C1 segment of cervical spinal cord (tissue), 14 donors: ENCODE measurements around the gene NKX1-2.

Experiments
- DNase-seq, 14 donors: peaks; one replicate each; lab custom pipeline; 2025; lab: John Stamatoyannopoulos, UW

NKX1-2 gene

DNA sequence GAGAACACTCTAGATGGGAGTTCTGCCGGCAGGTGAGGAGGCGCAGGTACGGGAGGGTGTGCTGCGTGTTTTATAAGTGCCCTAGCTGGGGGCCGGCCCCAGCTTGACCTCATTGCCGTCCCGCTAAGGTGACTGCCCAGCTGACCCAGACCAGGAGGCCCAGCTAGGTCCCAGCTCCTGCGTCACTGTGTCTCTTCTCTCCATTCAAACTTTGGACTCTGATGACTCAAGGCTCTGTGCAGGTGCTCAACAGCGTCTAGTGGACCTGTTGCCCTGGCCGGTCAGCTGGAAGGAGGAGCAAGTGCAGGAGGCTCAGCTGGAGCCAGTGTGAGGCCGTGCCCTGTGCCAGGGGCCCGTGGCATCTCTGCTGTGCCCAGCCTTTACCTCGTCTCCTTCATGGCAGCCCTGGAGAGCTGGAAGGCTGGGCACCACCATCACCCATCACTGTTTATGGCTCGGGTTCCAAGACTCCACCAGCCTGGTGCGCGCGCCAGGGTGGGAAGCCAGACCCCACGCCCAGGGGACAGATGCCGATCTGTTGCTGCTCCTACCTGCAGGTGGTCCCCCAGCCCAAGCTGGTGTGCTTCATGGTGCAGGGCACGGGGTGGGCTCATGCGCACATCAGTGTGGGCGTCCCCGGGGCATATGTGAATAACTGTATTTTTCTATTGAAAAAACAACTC, 26.3 kb upstream of the NKX1-2 start:
- no peak for DNase-seq

- no peak for DNase-seq
These were observed 24.8 kb upstream of the NKX1-2 start for GRCh38 chr10:124474514-124475070.

- DNase-seq = no peak
These were observed 23.2 kb upstream of the NKX1-2 start for GRCh38 chr10:124473070-124473469.

DNA sequence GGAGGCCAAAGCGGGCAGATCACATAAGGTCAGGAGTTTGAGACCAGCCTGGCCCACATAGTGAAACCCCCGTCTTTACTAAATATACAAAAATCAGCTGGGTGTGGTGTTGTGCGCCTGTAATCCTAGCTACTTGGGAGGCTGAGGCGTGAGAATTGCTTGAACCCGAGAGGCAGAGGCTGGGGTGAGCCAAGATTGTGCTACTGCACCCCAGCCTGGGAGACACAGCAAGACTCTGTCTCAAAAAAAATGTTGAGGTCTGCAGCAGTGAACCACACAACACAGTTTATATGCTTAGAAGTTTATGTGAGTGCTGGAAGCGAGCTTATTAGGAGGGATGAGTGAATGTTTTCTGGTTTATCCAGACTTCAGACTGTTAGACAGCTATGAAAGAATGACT, 22.2 kb upstream of the NKX1-2 start:
- no peak for DNase-seq

DNA sequence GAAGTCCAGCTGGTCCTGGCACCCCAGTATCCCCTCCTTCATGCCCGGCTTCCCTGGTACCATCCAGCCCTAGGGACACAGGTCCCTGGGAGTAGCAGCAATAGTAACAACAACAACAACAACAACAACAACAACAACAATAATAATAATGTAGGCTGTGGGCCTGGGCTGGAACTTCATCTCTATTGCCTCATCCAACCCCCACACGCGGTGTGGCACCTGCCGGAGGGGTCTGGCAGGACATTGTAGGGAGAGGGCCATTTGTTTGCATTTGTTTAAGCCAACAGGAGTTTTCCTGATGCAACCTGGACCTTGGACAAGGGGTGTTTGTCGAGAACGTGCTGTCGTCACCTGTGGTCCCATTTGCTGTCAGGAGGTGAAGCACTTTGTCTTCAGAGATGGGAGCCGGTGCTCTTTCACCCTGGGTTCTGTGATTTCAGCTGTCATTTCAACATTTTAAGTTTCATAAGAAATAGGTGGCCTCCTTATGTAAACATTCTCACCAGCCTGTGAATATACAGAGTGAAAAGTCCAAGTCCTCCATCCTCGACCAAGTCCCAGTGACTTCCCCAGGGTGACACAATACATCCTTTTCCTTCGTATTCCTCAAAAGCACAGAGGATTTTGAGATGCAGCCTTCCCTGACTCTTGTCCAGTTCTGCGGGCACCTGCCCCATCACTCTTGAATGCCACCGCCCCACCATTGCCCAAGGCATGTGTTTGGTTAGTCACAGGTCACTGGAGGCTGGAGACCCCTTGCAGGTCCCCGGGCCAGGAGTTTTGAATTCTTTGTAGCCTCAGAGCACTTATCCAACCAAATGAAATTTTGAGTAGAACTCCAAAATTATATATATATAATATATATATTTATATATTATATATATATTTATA, 21.0 kb upstream of the NKX1-2 start:
- no peak for DNase-seq

GRCh38 chr10:124469956-124470484, 20.2 kb upstream of the NKX1-2 start:
- no peak for DNase-seq

GRCh38 chr10:124468624-124469023, 18.8 kb upstream of the NKX1-2 start:
- DNase-seq = no peak

DNA sequence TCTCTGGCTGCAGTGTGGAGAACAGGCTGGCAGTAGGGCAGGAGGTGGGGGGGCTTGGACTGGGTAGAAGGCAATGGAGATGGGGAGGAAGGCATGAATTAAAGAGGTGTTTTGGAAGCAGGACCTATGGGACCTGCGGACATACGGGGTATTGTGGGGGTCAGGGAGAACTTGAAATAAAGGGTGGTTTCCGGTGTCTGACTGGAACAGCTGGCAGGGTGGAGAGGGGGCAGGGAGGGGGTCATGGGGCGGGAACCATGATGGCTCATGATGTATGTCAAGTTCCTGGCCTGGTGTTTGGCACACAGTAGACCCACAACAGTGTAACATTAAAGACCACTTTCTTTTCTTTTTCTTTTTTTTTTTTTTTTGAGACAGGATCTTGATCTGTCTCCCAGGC, 17.3 kb upstream of the NKX1-2 start:
- no peak for DNase-seq

DNA sequence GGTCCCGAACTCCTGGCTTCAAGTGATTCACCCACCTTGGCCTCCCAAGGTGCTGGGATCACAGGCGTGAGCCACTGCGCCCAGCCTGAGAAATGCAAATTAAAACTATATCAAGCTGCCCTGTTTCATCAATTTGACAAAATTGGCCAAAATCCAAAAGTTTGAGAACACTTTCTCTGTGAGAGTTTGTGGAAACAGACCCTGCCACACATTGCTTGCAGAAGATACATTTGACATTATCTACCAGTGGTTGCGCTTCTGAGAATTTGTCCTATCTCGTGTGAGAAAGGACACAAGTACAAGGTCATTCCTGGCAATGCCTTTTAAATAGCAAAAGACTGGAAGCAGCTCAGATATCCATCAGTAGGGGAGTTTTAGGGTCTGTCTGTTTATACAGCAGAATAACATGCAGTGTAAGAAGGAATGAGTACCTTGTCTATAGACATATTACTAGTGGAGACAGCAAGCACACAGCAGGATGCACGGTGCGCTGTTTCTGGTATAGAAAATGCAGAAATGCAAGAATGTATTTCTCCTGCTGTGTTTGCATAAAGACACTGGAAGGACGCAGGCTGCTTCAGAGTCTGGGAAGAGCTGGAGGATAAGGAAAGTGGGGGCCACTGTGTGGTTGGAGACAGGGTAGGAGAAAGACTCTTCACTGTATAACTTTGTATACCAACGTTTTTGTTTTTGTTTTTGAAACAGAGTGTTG, 16.1 kb upstream of the NKX1-2 start:
- DNase-seq = no peak

DNA sequence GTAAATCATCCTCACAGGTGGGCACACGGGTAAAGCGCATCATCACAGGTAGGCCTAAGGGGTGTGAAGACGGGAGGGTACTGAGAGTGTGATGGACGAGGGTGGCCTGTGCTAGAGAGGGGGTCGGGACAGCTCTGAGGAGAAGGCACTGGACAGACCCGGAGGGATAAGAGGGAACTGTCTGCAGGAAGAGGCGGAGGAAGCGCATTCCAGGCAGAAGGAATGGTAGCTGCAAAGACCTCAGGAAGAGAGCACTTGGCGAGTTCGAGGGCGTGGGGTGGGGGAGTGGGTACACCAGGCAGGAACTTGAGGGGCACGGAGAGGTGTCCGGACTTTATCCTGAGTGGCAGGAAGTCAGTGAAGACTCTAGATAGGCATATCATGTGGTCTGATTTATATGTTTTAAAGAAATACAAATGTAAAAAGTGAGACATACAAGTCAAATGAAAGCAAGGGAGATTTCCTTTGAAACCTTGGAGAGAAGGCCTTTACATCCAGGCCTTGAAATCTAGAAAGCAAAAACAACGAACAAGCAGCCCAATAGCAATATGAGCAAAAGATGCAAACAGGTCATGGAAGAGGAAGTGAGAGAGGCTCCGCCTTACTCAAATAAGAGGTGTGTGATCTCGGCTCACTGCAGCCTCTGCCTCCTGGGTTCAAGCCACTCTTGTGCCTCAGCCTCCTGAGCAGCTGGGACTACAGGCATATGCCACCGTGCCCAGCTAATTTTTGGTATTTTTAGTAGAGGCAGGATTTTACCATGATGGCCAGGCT, 15.4 kb upstream of the NKX1-2 start:
- no peak for DNase-seq

DNA sequence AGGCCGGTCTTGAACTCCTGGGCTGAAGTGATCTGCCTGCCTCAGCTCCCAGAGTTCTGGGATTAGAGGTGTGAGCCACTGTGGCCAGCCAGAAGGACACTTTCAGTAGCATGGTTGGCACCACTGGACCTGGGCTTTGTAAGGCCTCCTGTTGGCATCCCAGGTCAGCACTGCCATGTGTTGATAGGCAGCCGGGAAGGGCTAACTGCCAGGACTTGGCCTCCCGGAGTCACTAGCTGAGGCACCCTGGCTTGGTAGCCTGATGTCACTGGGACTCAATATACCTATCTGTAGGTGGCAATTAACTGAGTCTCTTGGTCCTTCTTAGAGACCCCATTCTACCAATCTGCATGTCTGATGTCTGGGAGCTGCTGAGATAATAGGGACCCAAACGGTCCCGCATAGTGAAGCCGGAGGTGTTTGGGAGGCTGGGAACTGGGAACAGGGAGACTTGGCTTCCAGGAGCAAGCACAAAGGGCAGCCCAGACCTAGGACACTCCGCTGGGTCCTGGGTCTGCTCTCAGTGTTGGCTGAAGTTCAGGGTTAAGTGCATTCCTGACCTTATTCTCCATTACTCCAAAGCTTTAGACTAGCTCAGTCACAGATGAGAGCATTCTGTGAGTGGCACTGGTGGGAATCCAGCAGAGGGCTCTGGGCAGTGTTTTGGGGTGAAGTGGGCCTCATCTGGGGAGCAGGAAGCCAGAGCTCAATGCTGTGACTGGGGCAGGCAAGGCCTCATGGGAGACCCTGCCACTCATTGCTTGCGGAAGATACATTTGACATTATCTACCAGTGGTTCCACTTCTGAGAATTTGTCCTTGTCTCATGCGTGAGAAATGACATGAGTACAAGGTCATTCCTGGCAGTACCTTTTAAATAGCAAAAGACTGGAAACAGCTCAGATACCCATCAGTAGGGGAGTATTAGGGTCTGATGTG, 14.5 kb upstream of the NKX1-2 start:
- no peak for DNase-seq

DNA sequence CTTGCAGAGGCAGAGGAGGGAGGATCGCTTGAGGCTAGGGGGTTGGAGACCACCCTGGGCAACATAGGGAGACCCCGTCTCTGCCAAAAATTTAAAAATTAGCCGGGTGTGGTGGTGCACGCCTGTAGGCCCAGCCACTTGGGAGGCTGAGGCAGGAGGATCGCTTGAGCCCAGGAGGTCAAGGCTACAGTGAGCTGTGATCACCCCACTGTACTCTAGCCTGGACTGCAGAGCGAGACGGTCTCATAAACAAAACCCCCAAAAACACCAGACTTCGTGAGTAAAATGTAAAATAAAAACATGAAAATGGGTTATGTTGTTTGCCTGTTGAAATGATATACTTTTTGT, 12.5 kb upstream of the NKX1-2 start:
- no peak for DNase-seq

- peak; percentile 54 to 90 (median 76) for DNase-seq
These were observed 12.0 kb upstream of the NKX1-2 start, which contains the start of gene LHPP for GRCh38 chr10:124461642-124462347. Gene LHPP (plus strand): TSS chr10:124461823. CDS start chr10:124461863, 40 bp downstream.

DNA sequence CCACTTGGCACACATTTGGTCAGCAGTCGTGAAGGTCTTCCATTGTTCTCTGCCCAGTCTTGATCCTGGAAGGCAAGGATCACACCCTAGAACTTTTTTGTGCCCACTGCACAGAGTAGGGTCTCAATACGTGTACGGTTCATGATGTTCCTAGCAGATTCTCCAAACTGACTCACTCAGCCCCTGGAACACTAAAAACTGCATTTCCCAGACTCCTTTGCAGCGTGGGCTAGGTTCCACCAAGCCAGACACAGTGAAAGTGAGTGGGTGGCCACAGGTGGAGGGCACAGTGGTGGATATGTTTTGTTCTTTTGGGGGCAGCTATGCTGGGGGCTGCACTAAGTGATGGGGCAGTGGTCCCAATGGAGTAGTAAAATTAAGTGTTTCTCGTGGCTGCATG, 10.3 kb upstream of the NKX1-2 start:
- no peak for DNase-seq

GRCh38 chr10:124459395-124459794, 9.6 kb upstream of the NKX1-2 start:
- no peak for DNase-seq

GRCh38 chr10:124458889-124459288, 9.1 kb upstream of the NKX1-2 start:
- no peak for DNase-seq

DNA sequence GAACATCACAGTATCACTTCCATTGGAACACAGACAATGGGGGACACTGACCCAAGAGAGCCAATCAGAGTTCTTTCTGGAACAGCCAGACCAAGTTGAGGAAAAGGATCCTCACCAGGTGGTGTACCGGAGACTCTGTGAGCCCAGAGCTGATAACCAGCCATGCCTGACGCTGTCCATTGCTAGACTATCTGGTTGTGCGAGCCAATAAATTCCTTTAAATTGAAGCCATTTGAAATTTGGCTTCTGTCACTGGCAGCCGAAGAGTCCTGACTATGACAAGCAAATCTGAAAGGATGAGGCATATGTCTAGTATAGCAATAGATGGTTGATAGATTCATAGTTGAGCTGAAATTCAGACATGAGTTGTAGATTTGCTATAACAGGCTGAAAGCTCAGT, 8.6 kb upstream of the NKX1-2 start:
- DNase-seq = no peak

GRCh38 chr10:124455441-124455840, 5.6 kb upstream of the NKX1-2 start:
- no peak for DNase-seq

DNA sequence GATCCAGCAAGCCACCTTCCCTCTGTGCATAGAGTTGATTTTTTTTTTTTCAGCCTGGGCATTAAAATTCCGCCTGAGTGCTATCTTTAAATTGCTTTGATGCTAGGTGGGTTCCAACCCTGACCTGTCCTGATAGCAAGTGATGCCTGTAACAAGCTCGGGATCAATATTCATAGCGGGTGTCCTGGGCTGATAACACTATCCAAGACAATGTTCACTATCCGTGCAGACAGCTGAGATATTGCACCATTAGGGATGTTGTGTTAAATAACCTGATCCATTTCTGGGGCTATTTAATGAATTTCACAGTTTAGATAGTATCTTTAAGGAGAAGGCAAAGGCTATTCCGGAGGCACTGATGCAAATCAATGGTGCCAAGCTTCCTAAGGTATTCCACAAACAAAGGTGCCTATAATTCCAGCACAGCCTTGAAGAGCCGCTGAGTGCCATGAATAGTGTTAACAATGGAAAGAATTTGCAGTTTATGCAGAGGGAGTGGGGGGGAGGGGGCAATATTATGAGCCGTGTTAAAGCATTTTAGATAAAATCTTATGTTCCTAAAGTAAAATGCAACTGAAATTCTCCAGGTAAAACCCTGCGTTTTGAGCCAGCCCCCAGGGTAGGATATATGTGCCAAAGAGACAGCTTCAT, 4.2 kb upstream of the NKX1-2 start:
- no peak for DNase-seq
